HS-5 (cell line): ENCODE data around the gene FBXL19.
A peak's percentile ranks its signal among the peaks of the same experiment; 100 is the strongest.

ENCODE experiments used
- DNase-seq: peaks from one replicate; pipeline ENCODE4 v3.0.0-alpha.2; 2012; ENCODE audit warnings: low read depth

FBXL19 gene

DNA sequence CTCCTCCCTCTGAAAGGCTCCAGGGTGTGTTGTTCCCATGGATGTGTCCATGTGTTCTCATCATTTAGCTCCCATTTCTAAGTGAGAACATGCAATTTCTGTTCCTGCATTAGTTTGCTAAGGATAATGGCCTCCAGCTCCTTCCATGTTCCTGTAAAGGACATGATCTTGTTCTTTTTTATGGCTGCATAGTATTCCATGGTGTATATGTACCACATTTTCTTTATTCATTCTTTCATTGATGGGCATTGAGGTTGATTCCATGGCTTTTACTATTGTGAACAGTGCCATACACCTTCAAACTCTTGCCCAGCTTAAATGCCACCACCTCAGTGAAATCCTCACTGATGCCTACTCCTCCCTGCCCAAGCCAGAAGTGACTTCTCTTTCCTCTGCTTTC, 21.0 kb downstream of the FBXL19 start:
- DNase-seq = no peak

DNA sequence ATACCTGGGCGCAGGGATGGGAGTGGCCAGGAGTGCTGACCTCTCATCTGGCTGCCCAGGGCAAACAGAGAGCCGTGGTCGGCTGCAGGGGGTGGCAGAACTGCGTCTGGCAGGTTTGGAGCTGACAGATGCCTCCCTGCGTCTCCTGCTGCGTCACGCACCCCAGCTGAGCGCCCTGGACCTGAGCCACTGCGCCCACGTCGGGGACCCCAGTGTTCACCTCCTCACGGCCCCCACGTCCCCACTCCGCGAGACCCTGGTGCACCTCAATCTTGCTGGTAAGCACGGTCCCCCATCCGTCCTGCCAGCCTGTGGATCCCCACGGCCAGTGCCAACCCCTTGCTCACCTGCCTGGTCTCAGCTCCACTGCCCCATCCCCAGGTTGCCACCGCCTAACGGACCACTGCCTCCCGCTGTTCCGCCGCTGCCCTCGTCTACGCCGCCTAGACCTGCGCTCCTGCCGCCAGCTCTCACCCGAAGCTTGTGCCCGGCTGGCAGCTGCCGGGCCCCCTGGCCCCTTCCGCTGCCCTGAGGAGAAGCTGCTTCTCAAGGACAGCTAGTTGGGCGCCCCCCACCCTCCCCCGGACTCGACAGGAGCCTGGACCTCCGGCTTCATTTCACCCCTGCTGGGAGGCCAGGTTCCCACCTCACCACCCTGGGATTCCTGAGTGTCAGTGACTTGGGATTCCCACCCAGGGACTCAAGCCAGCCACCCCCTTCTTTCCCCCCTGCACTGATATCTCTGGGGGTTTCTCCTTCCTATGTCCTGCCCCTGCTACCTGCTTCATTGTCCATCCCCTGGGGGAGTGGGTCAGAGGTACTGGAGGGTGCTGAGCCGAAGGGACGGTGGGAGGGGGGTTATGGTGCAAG, 23.5 kb downstream of the FBXL19 start:
- no peak for DNase-seq

DNA sequence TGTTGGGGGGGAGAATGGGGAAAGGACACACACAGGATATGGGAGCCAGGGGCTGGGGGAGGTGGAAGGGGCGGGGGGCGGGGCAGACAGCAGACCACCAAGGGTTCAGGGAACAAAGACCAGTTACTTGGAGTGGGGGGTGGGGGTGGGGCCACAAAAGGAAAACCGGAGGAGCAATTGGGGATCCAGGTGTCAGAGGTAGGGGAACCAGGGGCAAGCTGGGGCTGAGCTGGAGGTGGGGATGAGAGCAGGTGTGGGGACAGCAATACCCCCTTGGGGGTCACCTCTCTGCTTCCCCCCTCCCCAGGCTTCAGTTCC, 24.1 kb downstream of the FBXL19 start:
- DNase-seq = no peak

DNA sequence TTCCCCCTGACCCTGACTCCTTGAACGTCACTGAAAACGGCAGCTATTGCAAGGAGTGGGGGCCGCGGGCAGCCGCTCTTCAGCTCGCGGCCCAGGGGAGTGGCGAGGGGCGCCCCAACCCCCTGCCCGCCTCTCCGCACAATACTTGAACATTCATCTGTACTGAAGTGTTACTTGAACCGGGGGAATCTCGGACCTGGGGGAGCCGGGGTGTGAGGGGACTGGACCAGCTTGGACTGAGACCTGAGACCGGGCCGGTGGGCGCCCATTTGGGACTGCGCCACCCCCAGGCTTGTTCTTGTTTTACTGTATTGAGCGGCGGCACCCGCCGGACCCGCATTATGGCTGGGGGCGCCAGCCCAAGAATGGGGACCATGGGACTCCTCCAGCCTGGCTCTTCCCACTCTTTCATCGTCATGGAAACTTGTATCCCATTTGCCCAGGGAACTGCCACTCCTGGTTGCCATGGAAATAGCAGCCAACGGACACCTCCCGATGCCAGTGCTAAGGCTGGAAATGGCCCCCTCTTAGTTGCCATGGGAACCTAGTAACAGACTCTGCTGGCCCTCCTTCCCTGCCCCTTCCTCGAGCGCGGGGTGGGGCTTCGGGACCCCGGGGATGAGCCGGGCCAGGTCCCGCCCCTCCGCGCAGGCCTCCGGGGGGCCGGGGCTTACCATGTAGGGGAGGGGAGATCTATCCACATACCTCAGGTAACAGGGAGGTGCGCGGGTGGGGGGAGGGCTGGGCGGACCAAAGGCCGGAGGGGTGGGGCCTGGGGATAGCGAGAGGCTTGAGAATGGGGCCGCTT, 24.7 kb downstream of the FBXL19 start:
- peak; percentile 92 for DNase-seq

DNA sequence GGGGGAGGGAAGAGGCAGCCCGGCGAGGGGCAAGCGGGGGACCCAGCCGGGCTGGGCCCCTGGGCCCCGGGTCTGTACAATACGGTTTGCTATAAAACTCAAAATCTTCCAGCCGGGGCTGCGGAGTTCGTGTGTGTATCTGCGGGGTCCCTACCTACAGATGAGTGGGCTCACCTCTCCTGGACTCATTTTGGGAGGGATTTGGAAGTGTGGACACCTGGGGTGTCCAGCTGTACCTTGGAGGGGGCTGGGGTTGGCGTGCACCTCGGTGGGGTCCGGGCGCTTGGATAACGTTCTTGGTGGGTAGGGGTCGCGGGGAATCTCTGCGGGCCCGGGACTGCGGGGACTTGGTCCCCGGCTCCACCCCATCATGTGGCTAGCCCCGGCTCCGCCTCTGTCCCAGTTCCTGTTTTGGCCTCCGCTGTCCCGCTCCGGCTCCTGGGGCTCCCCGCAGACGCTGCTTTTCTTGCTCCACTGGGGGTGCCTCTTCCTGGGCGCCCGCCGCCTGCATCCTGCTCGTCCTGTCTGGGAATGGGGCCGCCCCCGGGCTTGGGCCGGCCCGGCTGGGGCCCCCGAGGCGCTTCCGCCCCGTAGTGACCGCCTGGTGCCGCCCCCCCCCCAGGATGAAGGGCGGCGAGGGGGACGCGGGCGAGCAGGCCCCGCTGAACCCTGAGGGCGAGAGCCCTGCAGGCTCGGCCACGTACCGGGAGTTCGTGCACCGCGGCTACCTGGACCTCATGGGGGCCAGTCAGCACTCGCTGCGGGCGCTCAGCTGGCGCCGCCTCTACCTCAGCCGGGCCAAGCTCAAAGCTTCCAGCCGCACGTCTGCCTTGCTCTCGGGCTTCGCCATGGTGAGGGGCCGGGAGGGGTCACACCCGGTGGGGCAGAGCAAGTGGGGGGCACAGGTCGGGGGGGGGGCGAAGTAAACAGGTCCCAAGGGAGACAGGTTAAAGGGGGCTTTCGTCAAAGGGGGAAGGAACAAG, 25.6 kb downstream of the FBXL19 start, which contains the start of gene ORAI3:
Gene ORAI3 (plus strand): TSS at position 402 of the 983 bp plus-strand sequence. CDS start 222 bp downstream, at position 624.
- no peak for DNase-seq

DNA sequence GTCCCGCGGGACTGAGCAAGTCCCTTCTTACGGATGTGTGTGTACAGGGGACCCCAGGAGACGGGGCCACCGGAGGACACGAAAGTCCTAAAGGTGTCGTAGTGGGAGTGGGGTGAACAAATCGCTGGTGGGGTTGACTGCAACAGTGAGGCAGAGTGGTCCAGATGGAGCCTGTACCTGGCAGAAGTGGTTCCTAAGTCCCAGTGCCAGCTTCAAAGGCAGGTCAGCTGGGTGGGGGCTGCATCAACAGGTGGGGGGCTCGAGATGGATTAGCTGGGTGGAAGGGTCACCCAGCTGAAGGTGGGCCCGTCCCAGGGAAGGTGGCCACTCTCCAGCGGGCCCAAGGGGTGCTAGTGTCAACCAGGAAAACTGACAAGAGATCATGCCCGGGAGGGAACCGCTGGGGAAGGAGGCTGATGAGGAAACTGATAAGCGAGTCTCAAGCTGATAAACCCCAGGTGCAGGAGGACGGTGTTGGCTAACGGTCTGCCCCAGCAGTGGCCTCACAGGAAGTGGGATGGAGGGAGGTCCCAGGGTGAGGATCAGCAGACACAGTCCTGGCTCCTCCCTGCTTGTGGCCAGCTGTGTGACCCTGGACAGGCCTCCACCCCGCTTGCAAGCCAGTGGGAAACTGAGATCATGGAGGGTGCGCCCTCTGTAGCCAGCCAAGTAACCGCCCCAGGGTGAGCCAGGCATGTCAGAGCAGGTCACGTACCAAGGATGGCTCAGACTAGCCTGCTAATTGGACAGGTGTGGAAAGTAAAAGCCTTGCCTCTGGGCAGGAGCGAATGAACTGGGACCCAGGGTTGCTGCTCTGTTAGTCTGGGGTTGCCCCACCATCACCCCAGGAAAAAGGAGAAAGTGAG, 26.5 kb downstream of the FBXL19 start:
- DNase-seq = peak; percentile 68

DNA sequence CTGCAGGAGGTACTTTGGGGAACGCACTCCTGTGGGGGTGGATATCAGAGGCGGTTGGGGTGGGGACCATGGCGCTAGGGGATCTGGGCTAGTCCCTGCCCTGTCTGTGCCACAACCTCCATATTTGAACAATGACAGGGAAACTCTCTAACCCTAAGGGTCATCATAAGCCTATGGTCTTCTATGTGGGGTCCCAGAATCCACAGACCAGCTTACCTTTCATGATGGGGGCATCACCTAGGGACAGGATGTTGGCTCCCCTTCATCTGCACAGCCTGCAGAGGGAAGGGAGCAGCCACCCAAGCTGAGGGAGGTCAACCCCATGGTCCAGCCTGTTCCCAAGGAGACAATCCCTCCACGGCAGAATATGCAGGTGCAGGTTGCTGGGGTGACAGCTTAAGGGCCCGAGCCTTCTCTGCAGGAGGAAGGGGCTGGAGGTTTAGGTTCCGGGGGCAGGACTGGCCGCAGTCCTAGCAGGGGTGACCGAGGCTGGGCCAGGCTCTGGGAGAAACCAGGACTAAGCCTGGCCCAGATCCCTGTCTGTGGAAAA, 27.2 kb downstream of the FBXL19 start:
- no peak for DNase-seq

DNA sequence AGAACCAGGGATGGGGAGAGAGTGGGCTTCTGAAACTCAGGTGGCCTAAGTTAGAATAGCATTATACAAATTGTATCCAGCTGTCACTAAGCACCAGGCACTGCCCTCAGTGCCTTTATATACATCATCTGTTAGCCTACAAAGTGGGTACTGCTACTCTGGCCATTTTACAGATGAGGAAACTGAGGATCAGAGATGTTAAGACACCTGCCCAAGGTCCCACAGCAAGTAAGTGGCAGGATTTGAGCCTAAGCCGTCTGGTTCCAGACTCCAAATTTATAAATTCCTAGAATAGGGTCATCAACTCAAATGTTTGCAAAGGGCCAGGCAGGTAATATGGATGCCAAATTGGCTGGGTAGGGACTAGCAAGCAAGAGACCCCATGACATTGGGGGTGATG, 27.8 kb downstream of the FBXL19 start:
- DNase-seq = no peak

DNA sequence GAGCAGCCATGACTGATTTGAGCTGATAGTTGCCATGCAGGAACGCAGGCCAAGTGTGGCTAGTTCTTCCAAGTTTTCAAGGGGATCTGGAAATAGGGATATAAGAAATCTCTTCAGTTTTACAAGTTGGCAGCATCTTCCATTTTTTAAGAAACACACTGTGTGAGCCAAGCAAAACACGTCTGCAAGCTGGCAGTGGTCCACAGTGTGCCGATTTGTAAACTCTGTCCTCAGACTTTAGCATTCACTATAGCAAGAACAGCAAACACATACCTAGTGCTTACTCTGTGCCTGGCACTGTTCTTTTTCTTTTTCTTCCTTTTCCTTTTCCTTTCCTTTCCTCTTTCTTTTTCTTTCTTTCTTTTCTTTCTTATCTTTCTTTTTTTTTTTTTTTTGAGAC, 28.4 kb downstream of the FBXL19 start:
- no peak for DNase-seq

DNA sequence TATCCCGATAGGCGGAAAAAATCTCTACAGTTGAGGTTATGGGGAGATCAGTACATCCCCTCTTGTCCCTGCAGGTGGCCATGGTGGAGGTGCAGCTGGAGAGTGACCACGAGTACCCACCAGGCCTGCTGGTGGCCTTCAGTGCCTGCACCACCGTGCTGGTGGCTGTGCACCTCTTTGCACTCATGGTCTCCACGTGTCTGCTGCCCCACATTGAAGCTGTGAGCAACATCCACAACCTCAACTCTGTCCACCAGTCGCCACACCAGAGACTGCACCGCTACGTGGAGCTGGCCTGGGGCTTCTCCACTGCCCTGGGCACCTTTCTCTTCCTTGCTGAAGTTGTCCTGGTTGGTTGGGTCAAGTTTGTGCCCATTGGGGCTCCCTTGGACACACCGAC, 29.7 kb downstream of the FBXL19 start:
- DNase-seq = no peak

DNA sequence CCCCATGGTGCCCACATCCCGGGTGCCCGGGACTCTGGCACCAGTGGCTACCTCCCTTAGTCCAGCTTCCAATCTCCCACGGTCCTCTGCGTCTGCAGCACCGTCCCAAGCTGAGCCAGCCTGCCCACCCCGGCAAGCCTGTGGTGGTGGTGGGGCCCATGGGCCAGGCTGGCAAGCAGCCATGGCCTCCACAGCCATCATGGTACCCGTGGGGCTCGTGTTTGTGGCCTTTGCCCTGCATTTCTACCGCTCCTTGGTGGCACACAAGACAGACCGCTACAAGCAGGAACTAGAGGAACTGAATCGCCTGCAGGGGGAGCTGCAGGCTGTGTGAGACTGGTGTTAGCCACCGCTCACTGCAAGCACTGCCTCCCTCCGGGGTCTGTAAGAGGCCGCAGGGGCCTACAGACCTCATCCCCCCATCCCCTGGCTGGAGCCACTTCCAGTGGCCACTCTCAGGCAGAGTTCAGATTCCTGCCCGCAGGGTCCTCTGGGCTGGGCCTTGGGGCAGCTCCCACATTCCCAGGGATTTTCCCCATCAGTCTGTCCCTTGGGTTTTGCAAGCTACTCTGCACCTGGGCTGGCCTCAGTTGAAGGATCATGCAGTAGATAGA, 30.2 kb downstream of the FBXL19 start:
- DNase-seq = no peak

DNA sequence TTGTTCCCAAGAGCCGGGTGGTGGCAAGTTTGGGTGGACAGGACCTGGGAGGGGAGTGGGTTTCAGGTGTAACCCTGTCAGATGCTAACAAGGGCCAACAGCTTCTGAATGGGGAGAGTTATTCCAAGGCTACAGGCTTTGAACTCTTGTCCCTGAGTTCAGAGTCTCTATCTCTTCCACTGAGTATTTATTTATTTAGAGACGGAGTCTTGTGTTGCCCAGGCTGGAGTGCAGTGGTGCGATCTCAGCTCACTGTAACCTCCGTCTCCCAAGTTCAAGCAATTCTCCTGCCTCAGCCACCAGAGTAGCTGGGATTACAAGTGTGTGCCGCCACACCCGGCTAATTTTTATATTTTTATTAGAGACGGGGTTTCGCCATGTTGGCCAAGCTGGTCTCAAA, 31.6 kb downstream of the FBXL19 start:
- DNase-seq = no peak

DNA sequence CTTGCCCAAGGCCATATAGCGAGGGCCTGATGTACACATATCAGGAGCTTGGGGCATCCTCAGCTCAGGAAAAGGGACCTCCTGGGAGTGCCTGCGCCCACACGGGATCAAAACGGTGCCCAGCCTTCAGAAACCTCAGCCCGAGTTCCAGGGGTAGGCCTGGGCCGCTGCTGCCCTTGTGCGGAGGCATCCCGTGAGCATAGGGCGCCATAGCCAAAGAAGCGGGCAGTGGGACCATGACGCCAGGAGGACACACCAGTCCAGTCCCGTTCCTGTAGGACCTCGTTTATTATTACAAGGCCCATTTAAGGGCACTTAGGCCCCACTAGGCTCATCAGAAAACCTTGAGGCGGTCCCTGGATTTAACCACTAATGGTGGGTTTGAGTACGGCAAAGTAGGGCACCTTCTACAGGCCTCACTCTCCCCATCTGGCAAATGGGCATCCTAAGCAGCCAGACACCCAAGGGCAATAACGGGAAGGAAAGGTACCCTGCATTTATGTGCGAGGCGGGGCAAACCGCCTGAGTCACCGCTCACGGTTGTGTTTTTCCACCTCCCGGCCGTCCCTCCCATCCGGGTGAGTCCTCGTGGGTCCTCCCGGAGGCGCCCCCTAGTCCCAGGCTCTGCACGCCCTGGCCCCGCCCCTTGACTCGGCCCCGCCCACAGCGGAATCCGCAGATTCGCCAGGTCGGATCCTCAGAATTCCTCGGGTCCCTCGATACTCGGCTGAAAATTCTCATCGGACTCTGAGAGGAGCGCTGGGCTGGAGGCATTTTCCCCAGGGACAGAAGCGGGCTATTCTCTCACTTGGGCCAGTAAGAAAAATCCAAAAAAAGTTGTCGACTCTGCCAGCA, 33.5 kb downstream of the FBXL19 start:
- peak; percentile 65 for DNase-seq

DNA sequence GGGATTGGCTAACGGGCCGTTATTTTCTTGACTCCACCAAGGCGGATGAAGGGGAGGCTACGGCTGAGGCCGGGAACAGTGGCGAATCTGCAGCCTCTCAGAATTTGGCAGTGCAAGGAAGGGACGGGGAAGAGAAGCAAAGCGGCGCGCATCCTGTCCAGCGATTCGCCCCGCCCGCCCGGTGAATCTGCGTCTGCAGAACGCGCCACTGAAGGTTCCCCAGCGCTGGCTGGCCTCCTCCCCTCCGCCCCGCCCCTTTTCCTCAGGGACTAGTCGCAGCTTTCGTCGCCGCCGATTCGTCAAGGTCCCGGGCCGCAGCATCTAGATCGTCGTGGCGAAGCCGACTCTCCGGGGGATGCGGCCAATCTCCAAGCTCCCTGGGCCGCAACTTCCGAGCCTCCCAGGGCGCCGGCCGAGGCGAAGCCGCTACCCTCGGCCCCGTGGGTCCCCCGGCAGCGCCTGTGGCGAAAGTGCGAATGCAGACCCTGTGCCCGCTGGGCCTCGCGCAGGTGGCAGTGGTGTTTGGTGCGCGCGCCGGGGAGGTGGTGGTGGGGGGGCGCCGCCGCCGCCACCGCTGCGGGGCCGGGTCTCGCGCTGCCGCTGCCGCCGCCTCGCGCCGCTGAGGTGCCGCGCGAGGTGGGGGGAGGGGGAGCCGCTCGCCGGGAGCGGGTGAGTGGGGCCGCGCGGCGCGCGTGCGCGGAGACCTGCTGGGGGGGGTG, 34.2 kb downstream of the FBXL19 start, which contains the start of gene SETD1A:
Gene SETD1A (plus strand): TSS at position 299 of the 719 bp plus-strand sequence. CDS start 978 bp downstream, outside the sequence.
- DNase-seq = peak; percentile 81

DNA sequence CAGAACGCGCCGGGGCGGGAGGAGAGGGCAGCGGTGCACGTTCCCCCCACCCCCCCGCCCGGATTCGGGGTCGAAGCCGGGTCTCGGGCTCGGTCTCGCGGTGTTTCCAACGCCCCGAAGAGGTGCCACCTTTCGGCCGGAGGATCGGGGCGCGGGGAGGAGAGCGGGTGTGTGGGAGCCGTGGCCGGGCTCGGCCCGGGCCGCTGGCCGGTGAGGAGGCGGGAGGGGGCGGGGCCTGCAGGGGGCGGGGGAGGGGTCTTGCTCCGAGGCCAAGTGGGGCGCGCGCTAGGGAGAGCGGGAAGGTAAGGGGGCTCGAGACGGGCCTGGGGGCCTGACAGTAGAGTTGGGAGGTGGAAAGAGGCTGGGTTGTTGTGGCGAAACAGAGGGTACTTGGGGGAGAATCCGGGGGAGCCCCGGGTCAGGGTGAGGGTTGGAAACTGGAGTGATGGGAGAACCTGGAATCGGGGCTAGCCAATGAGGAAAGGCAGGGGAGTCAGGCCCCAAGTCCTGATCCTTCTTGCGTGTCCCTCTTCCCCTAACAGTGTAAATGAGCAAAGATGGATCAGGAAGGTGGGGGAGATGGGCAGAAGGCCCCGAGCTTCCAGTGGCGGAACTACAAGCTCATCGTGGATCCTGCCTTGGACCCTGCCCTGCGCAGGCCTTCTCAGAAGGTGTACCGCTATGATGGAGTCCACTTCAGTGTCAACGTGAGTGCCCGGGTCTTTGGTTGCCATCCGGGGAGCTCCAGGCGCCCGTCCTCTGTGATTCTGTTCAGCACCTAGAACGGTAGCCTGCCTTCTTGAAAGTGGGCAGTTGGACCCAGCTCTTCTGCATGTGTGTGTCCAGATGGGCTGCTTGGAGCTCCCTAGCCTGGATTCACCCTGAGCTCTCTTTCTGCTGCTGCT, 35.1 kb downstream of the FBXL19 start:
- DNase-seq = no peak

DNA sequence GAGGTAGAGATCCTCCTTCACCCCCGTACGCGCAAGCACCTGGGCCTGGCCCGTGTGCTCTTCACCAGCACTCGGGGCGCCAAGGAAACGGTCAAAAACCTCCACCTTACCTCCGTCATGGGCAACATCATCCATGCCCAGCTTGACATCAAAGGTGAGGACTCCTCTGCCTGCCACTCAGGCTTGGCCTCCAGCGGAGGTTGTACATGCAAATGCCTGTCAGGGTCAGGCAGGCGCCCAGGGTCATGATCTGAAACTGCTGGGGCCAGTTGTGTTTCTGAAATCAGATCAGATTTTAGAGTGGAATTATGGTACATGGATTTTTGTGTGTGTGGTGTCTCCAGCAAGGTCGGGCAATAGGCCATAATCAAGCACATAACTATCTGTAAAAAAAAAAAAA, 38.0 kb downstream of the FBXL19 start:
- no peak for DNase-seq

DNA sequence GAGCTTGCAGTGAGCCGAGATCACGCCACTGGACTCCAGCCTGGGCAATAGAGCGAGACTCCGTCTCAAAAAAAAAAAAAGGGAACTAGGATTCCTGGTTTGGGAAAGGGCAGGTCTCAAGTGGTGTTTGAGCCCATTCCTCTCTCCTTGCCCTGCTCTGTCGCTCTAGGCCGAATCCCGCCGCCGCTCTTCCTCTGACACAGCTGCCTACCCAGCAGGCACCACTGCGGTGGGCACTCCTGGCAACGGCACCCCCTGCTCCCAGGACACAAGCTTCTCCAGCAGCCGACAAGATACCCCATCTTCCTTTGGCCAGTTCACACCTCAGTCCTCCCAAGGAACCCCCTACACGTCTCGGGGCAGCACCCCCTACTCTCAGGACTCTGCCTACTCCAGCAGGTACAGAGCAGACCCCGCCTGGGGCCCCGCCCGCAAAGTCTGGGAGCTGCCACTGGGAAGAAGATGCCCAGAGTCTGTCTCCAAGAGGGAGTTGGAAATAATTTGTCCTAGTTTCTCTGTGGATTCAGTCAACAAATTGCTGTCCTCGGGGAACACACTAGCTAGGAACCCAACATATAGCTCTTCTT, 40.6 kb downstream of the FBXL19 start:
- no peak for DNase-seq
